K562 (cell line): ENCODE data around the gene ADGRD1.

Experiments
- BACH1 ChIP-seq: fragments of 200-800 bp; sonication (Bioruptor generic); IDR thresholded peaks from 2 replicates; pipeline ENCODE4 v1.6.1; 2016; ENCODE audit warnings: missing genetic modification characterization, missing compliant biosample characterization
- ERF ChIP-seq: fragments of 450-650 bp; formaldehyde crosslinking; IDR thresholded peaks from 2 replicates; pipeline ENCODE4 v1.4.0; 2020; ENCODE audit warnings: mild to moderate bottlenecking, mixed read lengths
- PCBP1 ChIP-seq: fragments of 200-400 bp; formaldehyde crosslinking; IDR thresholded peaks from 2 replicates; pipeline ENCODE4 v1.6.1; 2018; ENCODE audit warnings: mild to moderate bottlenecking, low read depth, low read length; ENCODE audit not compliant: poor library complexity, severe bottlenecking
- POLR2AphosphoS5 ChIP-seq: IDR thresholded peaks from 2 replicates; pipeline ENCODE4 v1.6.1; 2011; ENCODE audit warnings: mild to moderate bottlenecking, low read depth, low read length, moderate library complexity; ENCODE audit not compliant: control insufficient read depth, insufficient read depth
- POU5F1 ChIP-seq: fragments of 150-350 bp; IDR thresholded peaks from 2 replicates; pipeline ENCODE4 v1.6.1; 2014; ENCODE audit warnings: borderline replicate concordance, low read length, low read depth, mild to moderate bottlenecking; ENCODE audit not compliant: partially characterized antibody
- RAD21 ChIP-seq, 2 experiments: fragments of 250-450 bp in 1 of 2; fragments of 450-650 bp in 1 of 2; sonication (Bioruptor Pico) in 1 of 2; formaldehyde crosslinking in 1 of 2; IDR thresholded peaks in 1 of 2; conservative IDR thresholded peaks in 1 of 2; 2 replicates each; pipeline versions ENCODE4 v1.4.0 to v1.8.0; 2020 to 2022; ENCODE audit warnings: mild to moderate bottlenecking in 2 of 2, moderate library complexity in 1 of 2
- ZNF76 ChIP-seq: fragments of 250-450 bp; sonication (Bioruptor Pico); IDR thresholded peaks from 2 replicates; pipeline ENCODE4 v1.4.0; 2020; ENCODE audit warnings: mild to moderate bottlenecking, moderate library complexity, borderline replicate concordance
- TF ChIP-seq, protein P1 (sequence below), 3 experiments: IDR thresholded peaks in 2 of 3; conservative IDR thresholded peaks in 1 of 3; 2 replicates each; pipeline ENCODE4 v1.5.1; 2011 to 2012; ENCODE audit warnings: low read length in 3 of 3, mild to moderate bottlenecking in 3 of 3, control low read depth in 2 of 3, improper control_type of control experiment in 1 of 3, inconsistent platforms in 1 of 3, low read depth in 1 of 3, mixed read lengths in 1 of 3, moderate library complexity in 1 of 3; ENCODE audit not compliant: insufficient read depth in 2 of 3
- TF ChIP-seq, protein P2 (sequence below): fragments of 250-450 bp; sonication (Bioruptor Pico); IDR thresholded peaks from 2 replicates; pipeline ENCODE4 v1.8.0; 2021; ENCODE audit warnings: mild to moderate bottlenecking, moderate library complexity
- TF ChIP-seq, protein P3 (sequence below): IDR thresholded peaks from 2 replicates; pipeline ENCODE4 v1.6.1; 2012; ENCODE audit warnings: low read depth, low read length, improper control_type of control experiment, borderline replicate concordance
- TF ChIP-seq, protein P4 (sequence below): fragments of 450-650 bp; IDR thresholded peaks from 2 replicates; pipeline ENCODE4 v1.6.1; 2018; ENCODE audit warnings: mild to moderate bottlenecking, low read depth; ENCODE audit not compliant: partially characterized antibody
- TF ChIP-seq, protein P5 (sequence below): IDR thresholded peaks from 2 replicates; pipeline ENCODE4 v1.6.1; 2014; ENCODE audit warnings: antibody characterized with exemption

DNA sequence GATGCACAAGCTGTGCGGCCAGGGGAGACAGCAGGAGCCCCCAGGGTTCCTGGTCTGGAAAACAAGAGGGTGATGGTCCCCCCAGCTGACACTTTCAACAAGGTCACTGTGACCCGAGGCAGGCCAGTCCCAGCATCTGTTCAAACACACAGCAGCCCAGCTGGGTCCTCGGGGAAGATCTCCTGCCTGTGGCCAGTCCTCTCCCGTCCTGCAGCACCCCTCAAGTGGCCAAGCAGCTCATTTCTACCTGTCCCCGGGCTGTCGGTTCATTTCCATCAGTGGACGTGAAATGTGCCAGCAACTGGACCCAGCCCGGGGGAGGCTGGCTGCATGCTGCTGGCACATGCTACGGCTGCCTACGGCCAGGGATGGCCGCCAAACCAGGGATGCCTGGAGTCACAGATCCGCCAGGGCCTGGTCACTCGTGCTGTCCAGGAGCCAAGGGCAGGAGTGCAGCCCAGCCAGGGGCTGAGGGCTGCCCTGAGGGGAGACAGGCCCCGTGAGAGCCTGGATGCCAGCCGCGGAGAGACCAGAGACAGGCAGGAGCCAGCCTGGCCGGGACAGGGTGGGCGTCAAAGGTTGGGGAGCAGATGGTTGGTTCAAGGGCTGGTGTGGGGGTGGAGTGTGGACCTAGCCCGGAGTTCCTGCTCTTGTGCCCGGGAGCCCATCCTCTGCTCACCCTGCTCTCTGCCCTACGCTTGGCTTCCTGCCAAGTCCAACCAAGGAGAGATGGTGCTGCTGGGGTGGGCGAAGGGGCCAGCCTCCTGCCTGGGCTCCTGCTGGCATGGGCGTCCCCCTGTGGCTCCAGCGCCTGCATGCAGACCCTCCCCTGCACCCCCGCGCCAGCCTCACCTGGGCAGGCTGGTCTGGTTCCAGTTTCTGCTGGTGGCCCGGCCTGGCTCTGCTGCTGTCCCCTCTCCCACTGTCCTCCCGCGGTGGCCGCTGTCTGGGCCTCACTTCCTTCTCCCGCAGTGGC lies 143.8 kb downstream of the ADGRD1 start:
- no peak for TF ChIP-seq PCBP1
- TF ChIP-seq POLR2AphosphoS5: no peak
- no peak for TF ChIP-seq BACH1 (tag)
- TF ChIP-seq, protein P1, sequence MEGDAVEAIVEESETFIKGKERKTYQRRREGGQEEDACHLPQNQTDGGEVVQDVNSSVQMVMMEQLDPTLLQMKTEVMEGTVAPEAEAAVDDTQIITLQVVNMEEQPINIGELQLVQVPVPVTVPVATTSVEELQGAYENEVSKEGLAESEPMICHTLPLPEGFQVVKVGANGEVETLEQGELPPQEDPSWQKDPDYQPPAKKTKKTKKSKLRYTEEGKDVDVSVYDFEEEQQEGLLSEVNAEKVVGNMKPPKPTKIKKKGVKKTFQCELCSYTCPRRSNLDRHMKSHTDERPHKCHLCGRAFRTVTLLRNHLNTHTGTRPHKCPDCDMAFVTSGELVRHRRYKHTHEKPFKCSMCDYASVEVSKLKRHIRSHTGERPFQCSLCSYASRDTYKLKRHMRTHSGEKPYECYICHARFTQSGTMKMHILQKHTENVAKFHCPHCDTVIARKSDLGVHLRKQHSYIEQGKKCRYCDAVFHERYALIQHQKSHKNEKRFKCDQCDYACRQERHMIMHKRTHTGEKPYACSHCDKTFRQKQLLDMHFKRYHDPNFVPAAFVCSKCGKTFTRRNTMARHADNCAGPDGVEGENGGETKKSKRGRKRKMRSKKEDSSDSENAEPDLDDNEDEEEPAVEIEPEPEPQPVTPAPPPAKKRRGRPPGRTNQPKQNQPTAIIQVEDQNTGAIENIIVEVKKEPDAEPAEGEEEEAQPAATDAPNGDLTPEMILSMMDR (IDR thresholded peaks at IDR 0.05 in 2 of 3, conservative IDR thresholded peaks at IDR 0.05 in 1 of 3; ENCODE audit: insufficient read depth in 2 of 3, low read depth in 1 of 3, low read length in 3 of 3): no peak
- TF ChIP-seq, protein P2, sequence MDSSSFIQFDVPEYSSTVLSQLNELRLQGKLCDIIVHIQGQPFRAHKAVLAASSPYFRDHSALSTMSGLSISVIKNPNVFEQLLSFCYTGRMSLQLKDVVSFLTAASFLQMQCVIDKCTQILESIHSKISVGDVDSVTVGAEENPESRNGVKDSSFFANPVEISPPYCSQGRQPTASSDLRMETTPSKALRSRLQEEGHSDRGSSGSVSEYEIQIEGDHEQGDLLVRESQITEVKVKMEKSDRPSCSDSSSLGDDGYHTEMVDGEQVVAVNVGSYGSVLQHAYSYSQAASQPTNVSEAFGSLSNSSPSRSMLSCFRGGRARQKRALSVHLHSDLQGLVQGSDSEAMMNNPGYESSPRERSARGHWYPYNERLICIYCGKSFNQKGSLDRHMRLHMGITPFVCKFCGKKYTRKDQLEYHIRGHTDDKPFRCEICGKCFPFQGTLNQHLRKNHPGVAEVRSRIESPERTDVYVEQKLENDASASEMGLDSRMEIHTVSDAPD: no peak
- TF ChIP-seq, protein P3, sequence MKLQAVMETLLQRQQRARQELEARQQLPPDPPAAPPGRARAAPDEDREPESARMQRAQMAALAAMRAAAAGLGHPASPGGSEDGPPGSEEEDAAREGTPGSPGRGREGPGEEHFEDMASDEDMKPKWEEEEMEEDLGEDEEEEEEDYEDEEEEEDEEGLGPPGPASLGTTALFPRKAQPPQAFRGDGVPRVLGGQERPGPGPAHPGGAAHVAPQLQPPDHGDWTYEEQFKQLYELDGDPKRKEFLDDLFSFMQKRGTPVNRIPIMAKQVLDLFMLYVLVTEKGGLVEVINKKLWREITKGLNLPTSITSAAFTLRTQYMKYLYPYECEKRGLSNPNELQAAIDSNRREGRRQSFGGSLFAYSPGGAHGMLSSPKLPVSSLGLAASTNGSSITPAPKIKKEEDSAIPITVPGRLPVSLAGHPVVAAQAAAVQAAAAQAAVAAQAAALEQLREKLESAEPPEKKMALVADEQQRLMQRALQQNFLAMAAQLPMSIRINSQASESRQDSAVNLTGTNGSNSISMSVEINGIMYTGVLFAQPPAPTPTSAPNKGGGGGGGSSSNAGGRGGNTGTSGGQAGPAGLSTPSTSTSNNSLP: no peak
- no peak for TF ChIP-seq ERF (CRISPR knock-in tag)
- no peak for TF ChIP-seq POU5F1
- TF ChIP-seq, protein P4, sequence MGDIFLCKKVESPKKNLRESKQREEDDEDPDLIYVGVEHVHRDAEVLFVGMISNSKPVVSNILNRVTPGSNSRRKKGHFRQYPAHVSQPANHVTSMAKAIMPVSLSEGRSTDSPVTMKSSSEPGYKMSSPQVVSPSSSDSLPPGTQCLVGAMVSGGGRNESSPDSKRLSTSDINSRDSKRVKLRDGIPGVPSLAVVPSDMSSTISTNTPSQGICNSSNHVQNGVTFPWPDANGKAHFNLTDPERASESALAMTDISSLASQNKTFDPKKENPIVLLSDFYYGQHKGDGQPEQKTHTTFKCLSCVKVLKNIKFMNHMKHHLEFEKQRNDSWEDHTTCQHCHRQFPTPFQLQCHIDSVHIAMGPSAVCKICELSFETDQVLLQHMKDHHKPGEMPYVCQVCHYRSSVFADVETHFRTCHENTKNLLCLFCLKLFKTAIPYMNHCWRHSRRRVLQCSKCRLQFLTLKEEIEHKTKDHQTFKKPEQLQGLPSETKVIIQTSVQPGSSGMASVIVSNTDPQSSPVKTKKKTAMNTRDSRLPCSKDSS: no peak
- no peak for TF ChIP-seq ZNF76 (CRISPR knock-in tag)
- TF ChIP-seq, protein P5, sequence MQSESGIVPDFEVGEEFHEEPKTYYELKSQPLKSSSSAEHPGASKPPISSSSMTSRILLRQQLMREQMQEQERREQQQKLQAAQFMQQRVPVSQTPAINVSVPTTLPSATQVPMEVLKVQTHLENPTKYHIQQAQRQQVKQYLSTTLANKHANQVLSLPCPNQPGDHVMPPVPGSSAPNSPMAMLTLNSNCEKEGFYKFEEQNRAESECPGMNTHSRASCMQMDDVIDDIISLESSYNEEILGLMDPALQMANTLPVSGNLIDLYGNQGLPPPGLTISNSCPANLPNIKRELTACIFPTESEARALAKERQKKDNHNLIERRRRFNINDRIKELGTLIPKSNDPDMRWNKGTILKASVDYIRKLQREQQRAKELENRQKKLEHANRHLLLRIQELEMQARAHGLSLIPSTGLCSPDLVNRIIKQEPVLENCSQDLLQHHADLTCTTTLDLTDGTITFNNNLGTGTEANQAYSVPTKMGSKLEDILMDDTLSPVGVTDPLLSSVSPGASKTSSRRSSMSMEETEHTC: no peak
- TF ChIP-seq RAD21 (CRISPR knock-in tag; conservative IDR thresholded peaks at IDR 0.05 in 1 of 2, IDR thresholded peaks at IDR 0.05 in 1 of 2): no peak
